ENCODE results near the gene DCP1B.

Gene DCP1B

DNA sequence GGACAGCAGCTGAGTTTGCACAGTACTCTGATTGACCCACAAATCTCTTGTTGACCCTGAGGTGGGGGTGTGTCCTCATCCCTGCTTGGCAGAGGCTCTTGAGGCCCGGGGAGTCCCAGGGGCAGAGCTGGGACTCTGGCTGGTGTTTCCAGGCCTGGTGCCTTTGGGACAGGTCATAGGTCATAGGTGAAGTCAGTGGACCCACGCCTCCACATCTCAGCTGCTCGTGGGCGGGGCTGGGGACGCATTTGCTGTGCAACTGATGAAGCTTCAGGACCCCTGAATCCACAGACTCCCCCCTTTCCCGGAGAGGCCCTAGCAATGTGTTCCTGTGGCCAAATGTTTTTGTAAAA, 85.4 kb downstream of the DCP1B start:
- H3K27ac Mint-ChIP-seq, result peak overlapping the region; percentile 37
- ATAC-seq (replicated peaks) (no peak), DNase-seq (peak; percentile 0)
- peaks cover 11 to 24% of the 10 kb centered on the region in 2 donors for H3K36me3 Mint-ChIP-seq
- peaks cover 0 to 5% of the 10 kb centered on the region in 2 donors for H3K9me3 Mint-ChIP-seq
- H3K4me3 Mint-ChIP-seq, result peak overlapping the region; percentile 89 to 97
- H3K27me3 Mint-ChIP-seq, result peaks cover 6 to 11% of the 10 kb centered on the region in 2 donors
- peaks cover 36 to 59% of the 10 kb centered on the region in 2 donors for H3K4me1 Mint-ChIP-seq

DNA sequence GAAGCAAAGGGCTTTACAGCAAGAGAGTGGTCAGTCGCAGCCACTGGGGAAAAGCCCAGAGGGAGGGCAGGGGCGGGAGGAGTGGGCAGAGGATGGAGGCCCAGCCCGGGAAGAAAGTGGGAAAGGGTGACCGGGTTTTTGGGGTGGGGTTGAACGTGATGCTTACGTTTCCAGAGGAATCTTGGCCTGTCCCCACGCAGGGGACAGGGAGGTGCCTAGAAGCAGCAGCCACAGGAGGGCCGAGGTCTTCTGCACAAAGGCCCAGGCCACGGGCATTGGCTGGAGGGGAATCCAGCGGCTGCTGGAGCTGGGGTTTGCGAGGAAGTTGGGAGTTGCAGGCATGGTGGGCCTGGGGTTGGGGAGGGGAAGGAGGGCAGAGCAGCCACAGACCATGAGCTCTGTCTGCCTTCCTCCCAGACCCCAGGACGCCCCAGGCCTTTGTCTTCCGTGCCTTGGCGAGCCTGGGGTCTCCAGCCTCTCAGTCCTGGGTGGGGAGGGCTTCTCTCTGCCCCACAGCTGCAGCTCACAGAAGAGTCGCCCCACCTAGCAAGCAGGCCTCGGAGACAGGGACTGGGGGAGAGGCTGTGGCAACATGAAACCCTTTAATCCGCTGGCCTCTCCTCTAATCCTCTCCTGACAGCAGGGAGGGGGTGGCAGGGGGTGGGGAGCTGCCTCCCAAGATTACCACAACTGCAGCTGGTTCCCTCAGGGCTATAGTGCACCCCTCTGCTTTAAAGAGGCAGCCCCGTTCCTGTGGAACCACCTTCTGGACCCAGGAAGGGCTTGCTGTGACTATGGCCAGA, 86.0 kb downstream of the DCP1B start, which contains the start of gene CACNA2D4:
TSS of gene CACNA2D4 (minus strand) at position 572 of the 803 bp plus-strand sequence. CDS start at position 393, 179 bp downstream.
- Mint-ChIP-seq H3K4me1 (peaks cover 33 to 53% of the 10 kb centered on the region in 2 donors), H3K9me3 (peaks cover 0 to 1% of the 10 kb centered on the region in 2 donors)

DNA sequence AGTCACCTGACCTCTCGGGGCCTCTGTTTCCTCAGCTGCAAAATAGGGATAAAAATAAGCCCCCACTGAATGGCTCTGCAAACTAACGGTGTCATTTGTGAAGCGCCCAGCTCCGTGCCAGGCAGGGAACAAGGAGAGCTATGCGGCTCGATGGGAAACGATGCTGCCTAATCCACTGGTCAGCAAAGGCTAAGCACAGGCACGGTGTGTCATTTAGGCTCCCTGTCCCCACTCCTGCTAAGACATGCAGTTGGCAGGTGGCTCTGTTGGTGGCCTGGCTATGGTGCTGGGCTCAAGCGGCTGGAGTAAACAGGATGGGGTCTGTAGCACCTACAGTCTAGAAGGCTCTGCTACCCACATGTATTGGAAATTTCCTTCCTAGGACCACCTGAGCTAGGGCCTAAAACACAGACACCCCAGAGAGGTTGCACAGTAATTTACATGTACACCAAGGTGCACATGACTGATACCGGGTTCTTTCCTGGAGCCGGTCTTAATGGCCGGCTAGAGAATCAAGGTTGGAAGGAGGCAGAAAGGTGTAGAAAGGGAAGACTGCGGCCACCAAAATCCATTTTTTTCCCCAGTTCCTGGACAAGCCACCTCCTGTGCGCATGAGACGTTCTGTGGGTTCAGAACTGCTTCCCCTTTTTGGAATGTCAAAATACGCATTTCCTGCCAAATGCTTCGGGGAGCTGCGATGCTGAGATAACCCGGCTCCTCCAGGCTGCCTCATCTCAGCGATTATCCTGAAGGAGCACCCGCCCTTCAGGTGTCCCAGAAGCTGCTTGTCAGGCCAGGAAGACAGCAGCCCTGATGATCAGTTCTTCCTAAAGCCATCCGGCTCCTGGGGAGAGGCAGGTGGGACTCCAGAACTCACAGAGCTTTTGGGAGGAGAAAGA, 86.8 kb downstream of the DCP1B start:
- H3K4me3 Mint-ChIP-seq, result peak overlapping the region; percentile 89 to 97
- peaks cover 4 to 12% of the 10 kb centered on the region in 2 donors for H3K36me3 Mint-ChIP-seq
- H3K27me3 Mint-ChIP-seq, result peaks cover 6 to 11% of the 10 kb centered on the region in 2 donors
- peak; percentile 47 for DNase-seq
- peaks cover 28 to 46% of the 10 kb centered on the region in 2 donors for H3K4me1 Mint-ChIP-seq
- H3K9me3 Mint-ChIP-seq, result no peaks in the 10 kb centered on the region
- peak; percentile 78 to 82 for ATAC-seq (replicated peaks)
- H3K27ac Mint-ChIP-seq, result peak overlapping the region; percentile 98

More for the DNA sequence above, 86.0 kb downstream of the DCP1B start, which contains the start of gene CACNA2D4:
- peaks cover 6 to 18% of the 10 kb centered on the region in 2 donors for H3K36me3 Mint-ChIP-seq
- peak within 1 kb of the TSS; percentile 98 for H3K27ac Mint-ChIP-seq
- H3K4me3 Mint-ChIP-seq, result peak within 1 kb of the TSS; percentile 89 to 97
- ATAC-seq (replicated peaks) (peak; percentile 6 to 33), DNase-seq (peak; percentile 0)
- peaks cover 6 to 11% of the 10 kb centered on the region in 2 donors for H3K27me3 Mint-ChIP-seq

DNA sequence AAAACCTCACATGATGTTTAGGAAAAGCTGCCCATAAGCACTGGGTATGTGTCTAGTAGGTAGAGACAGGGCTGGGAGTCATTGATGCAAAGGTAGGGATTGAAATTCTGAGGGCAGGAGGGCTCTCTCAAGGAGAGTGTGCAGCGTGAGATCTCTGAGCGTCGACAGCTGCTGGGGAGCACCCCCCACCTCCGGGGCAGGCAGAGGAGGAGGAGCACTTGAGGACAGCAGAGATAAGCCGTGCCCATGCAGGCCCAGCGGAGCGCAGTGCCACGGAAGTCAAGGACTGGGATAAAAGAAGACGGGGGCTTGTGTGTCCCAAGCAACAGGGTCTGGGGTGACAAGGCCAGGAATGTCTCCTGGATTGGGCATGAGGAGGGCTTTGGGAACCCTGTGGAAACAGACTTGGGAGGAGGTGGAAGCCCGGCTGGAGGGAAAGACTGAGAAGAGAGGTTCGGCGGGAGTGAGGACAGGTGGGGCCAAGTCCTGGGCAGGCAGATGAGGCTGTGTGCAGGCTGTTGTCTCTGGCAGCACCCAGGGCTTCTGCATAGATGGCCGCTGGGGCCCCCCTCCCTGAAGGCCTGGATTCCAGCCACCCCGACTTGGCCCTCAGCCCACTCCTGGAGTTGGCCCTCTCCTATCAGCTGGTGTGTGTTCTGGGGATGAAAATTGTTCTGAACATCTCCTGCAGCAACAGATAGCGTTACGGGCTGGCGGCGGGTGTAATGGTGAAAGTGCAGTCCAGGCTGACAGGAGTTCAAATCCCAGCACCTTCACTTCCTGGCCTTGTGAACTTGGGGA, 87.7 kb downstream of the DCP1B start:
- Mint-ChIP-seq H3K36me3 (peaks cover 4 to 12% of the 10 kb centered on the region in 2 donors), H3K27ac (peak overlapping the region; percentile 65), H3K9me3 (no peaks in the 10 kb centered on the region), H3K4me3 (peak overlapping the region in 1 of 2 donors; percentile 3), H3K4me1 (peaks cover 28 to 46% of the 10 kb centered on the region in 2 donors), H3K27me3 (peaks cover 6 to 11% of the 10 kb centered on the region in 2 donors)
- peak; percentile 0 for DNase-seq
- ATAC-seq (replicated peaks), result no peak

DNA sequence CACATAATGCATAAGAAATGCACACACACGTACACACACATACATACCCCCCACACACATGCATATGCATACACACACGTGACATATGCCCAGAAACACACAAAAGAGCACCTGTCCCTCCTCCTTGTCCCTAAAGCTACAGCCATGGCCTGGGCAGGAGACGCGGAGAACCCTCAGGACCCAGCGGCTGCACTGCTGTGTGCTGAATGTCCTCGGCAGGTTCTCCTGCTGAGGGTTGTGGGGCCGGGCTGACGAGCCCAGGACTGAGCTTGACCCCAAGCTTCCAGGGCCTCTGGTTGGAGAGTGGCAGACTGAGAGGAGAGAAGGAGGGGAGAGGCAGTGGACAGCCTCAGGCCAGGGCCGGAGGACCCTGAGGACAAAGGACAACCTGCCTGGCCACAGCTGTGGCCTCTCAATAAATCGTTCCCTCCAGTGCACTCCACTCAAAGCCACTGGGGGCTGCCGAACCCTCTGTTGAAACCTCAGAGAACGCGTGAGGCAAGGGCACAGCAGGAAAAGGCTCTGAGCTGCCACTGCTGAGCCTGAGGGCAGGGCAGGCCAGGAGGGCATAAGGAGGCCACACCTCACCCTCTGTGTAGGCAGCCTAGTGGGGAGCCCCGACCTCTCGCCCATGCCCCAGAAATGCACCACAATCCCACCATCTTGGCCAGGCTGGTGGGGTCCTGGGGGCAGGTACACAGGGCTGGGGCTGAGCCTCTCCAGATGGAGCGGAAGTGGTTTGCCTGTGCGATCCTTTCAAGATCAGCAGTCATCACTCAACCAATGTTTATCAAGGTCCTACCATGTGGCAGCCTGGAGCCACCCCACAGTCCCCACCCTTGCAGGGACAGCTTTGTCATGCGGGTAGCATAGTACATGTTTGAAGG, 88.9 kb downstream of the DCP1B start:
- Mint-ChIP-seq H3K9me3 (no peaks in the 10 kb centered on the region), H3K27me3 (peaks cover 11% of the 10 kb centered on the region in 2 donors), H3K4me1 (peaks cover 23 to 36% of the 10 kb centered on the region in 2 donors), H3K27ac (peak overlapping the region; percentile 65), H3K4me3 (no peak overlapping the region), H3K36me3 (peaks cover under 1 to 5% of the 10 kb centered on the region in 2 donors)
- ATAC-seq (replicated peaks) (peak in 1 of 2 donors; percentile 37), DNase-seq (peak; percentile 0)

DNA sequence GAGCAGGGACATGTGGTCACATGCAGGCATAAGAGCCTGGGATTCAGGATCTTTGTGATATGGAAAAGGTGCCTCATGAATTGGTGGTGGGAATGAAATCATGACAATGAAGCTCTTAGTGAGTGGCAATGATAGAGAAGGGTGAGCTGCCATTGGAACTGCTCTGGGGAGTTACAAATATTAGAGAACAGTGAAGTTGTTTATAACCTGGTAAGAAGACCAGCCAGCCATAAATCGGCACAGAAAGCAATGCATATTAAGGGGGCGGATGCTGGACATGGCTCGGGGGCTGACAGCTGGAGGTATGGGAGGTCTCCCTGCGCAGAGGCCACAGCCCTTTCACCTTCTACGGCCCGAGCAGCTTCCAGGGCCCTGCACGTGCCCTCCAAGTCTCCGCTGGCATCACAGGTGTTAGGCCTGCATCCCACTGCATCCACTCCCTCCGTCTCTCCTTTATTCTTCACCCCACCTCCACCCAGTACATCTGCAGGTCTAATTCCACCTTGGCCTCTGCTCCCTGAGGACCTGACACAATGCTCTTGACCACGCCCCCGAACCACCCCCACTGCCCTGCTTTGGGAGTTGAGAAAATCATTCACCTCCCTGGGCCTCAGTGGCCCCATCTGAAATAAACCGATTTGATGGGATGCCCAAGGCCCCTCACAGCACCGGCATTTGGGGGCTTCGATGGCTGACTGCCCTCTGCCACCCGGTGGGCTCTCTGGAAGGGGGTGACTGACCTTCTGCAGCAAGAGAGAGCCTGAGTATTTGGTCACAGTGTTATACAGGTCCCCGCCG, 89.9 kb downstream of the DCP1B start:
- ATAC-seq (replicated peaks) (no peak), DNase-seq (no peak)
- peak overlapping the region; percentile 16 for H3K27ac Mint-ChIP-seq
- peaks cover 11 to 18% of the 10 kb centered on the region in 2 donors for H3K27me3 Mint-ChIP-seq
- H3K9me3 Mint-ChIP-seq, result no peaks in the 10 kb centered on the region
- H3K4me1 Mint-ChIP-seq, result peaks cover 21 to 32% of the 10 kb centered on the region in 2 donors
- peaks cover 0 to 3% of the 10 kb centered on the region in 2 donors for H3K36me3 Mint-ChIP-seq
- no peak overlapping the region for H3K4me3 Mint-ChIP-seq

DNA sequence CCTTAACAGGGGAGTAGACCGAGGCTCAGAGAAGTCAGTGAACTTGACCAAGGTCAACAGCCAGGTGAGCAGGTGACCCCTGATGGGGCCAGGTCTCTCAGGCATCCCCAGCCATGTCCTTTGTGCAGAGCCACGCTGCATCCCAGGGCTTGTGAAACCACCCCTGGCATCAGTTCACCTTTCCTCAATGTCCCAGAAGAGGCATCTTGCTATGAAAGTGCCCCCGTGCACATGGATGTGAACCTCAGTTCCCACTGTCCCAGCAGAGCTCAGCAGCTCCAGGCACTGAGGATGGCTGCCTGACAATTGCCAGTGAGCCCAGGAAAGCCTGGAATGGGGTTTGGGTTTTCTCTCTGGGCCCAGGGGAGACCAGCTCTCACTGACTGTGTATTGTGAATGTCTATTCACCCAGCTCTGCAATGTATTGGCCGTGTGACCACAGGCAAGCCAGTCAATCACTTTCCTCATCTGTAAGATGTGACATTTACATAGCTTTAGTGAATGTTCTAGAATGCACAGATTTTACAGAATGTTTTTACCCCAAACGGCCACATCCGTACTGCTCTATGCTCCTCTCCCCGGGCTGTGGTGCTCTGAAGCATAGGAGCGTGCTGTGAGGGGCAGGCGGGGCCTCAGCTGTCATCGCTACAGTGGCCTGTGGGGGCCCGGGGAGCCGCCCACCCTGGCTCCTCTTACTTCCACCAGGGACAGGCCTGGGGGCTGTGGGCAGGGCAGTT, 90.7 kb downstream of the DCP1B start:
- ATAC-seq (replicated peaks) (no peak), DNase-seq (no peak)
- no peaks in the 10 kb centered on the region for H3K9me3 Mint-ChIP-seq
- no peak overlapping the region for H3K4me3 Mint-ChIP-seq
- peak overlapping the region; percentile 16 for H3K27ac Mint-ChIP-seq
- H3K27me3 Mint-ChIP-seq, result peaks cover 15 to 26% of the 10 kb centered on the region in 2 donors
- H3K36me3 Mint-ChIP-seq, result peaks cover 3% of the 10 kb centered on the region in 2 donors
- peaks cover 20 to 28% of the 10 kb centered on the region in 2 donors for H3K4me1 Mint-ChIP-seq

DNA sequence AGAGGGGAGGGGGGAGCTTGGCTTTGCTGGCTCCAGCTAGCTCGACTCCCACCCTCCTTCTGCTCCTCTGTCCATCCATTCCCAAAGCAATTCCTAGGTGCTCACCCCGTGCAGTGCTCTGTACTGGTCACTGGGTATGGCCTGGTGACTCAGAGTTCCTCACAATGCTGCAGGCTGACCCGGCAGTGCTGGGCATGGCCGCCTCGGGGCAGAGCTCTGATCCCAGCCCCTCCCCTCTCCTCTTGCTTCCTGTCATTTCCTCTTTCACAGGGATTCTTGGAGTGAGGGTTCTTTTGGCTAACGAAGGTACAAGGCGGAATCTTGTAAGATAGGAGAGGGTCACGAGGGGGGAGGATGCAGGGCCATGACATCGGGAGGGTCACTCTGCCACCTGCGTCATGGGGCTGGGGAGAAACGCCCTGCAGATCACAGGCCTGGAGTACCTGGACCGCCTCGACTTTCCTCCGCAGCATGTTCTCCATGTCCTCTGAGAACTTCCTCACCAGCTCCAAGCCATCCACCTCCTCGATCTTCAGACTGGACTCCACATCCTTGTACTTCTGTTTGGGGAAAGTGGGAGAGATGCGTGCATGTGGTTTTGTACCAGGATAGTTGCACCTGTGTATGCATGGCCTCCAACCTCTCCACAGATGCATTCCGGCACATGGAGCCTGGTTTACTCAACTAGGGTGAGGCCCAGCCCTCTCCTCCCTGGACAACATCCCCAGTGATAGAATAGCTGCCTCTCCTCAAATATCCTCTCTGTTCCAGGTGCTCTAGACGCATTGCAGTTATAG, 91.5 kb downstream of the DCP1B start:
- H3K9me3 Mint-ChIP-seq, result no peaks in the 10 kb centered on the region
- peaks cover 4% of the 10 kb centered on the region in 2 donors for H3K36me3 Mint-ChIP-seq
- peaks cover 17 to 29% of the 10 kb centered on the region in 2 donors for H3K27me3 Mint-ChIP-seq
- H3K4me3 Mint-ChIP-seq, result no peak overlapping the region
- no peak overlapping the region for H3K27ac Mint-ChIP-seq
- H3K4me1 Mint-ChIP-seq, result peaks cover 19 to 24% of the 10 kb centered on the region in 2 donors
- ATAC-seq (replicated peaks) (no peak), DNase-seq (peak; percentile 0)

DNA sequence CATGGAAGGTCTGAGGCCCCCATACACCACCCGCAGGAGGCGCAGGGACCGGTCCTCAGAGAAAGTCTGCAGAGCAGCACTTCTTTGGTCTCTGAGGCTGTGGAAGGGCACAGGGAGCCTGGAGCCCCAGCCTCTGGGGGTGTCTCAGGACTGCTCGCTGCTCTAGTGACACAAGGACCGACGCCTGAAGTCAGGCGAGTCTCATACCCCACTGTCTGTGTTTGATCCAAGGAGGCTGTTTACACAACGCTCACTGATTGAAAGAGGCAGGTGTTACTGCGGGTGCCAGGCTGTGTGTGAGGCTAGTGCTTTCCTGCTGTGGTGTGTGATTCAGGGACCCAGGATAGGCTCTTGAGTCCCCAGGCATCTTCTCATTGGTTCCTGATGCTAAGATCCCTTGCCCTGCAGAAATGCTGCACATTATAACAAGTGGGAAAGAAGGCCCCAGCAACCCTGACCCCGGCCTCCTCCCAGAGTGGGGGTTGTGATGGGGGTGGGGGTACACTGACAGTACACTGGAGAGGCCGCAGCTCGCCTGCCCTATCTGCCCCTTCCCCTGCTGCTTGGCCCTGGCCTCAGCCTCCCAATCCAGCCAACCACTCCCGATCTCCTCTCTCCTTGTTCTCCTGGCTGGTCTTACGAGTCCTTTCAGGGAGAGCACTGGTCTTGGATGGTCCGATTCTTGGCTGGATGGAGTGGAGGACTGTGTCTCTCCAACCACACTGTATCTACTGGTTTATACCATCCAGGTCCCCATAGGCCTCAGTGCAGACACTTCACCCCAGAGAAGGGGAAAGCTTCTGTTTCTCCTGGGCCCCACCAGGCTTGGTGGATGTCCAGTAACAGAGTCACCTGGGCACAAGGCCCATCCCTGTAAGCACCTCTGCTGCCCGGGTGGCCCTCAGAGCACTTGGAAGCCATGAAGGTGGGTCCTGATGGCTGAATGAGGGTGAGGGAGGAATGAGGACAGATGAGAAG, 92.4 kb downstream of the DCP1B start:
- Mint-ChIP-seq H3K4me3 (no peak overlapping the region), H3K4me1 (peaks cover 18 to 24% of the 10 kb centered on the region in 2 donors), H3K27me3 (peaks cover 25 to 38% of the 10 kb centered on the region in 2 donors), H3K36me3 (peaks cover 5 to 6% of the 10 kb centered on the region in 2 donors), H3K27ac (no peak overlapping the region), H3K9me3 (no peaks in the 10 kb centered on the region)
- DNase-seq, result peak; percentile 0
- no peak for ATAC-seq (replicated peaks)

DNA sequence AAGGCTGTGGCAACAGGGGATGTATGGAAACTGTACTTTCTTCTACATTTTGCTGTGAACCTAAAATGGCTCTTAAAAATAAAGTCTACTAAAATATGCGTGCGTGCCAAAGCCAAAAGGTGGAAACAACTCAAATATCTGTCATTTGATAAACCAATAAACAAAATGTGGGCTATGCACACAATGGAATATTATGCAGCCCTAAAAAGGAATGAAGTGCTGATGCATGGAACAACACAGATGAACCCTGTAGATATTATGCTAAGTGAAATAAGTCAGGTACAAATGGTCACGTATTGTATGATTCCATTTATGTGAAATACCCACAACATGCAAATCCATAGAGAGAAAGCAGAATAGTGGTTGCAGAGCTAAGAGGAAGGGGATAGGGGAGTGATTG, 93.8 kb downstream of the DCP1B start:
- H3K27me3 Mint-ChIP-seq, result peaks cover 24 to 37% of the 10 kb centered on the region in 2 donors
- no peak overlapping the region for H3K27ac Mint-ChIP-seq
- DNase-seq (no peak), ATAC-seq (replicated peaks) (no peak)
- no peak overlapping the region for H3K4me3 Mint-ChIP-seq
- H3K4me1 Mint-ChIP-seq, result peaks cover 10 to 13% of the 10 kb centered on the region in 2 donors
- peaks cover 8 to 10% of the 10 kb centered on the region in 2 donors for H3K36me3 Mint-ChIP-seq
- H3K9me3 Mint-ChIP-seq, result peaks cover 8 to 12% of the 10 kb centered on the region in 2 donors
